GM19043 (cell line): ENCODE measurements around the gene HNRNPAB.

Experiments
- ATAC-seq: cut with Tn5 transposase; IDR thresholded peaks from one replicate; pipeline ENCODE4 v1.9.1; 2021; ENCODE audit warnings: low read depth; ENCODE audit not compliant: unreplicated experiment

Gene HNRNPAB

DNA sequence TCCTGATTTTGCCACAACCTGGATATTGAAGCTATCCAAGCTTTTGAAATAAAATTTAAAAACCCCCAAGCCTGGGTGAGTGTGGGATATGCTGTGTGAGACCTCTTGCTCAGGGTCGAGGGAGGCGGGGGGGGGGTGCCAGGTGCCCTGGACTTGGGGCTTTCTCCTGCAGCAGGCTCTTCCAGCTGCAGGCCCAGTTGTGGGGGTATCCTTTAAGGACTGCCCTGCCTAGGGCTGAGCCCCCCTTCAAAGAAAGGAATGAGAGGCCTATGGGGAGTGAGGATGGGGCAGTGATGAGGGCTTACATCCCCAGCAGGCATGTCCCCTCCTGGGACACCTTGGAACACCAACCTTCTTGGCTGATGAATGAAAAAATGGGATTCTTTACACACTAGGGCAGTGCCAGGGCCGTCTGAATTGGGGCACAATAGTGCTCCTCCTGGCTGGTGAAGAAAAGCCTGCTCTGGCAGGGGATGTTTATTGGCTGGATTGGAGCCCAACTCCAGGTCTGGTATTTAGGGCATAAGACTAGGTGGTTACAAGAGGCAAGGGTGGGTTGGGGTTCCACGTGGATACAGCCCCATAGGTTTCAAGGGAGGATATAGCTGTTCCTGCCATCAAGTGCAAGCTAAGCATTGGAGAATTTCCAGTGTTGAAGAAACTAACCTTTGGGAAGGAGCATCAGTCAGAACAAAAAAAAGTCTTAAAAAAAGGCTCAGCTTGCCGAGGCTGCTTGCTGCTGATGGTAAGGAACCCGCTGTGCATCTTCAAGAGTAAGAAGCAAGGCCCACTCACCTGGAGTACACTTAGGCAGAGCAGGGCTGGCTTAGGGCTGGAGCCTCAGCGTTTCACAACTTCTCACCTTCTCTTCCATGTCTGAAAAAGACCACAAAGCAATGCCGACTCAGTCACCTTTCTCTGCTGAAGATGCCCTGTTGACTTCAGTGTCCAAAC, 7.0 kb downstream of the HNRNPAB start:
- ATAC-seq: no peak

DNA sequence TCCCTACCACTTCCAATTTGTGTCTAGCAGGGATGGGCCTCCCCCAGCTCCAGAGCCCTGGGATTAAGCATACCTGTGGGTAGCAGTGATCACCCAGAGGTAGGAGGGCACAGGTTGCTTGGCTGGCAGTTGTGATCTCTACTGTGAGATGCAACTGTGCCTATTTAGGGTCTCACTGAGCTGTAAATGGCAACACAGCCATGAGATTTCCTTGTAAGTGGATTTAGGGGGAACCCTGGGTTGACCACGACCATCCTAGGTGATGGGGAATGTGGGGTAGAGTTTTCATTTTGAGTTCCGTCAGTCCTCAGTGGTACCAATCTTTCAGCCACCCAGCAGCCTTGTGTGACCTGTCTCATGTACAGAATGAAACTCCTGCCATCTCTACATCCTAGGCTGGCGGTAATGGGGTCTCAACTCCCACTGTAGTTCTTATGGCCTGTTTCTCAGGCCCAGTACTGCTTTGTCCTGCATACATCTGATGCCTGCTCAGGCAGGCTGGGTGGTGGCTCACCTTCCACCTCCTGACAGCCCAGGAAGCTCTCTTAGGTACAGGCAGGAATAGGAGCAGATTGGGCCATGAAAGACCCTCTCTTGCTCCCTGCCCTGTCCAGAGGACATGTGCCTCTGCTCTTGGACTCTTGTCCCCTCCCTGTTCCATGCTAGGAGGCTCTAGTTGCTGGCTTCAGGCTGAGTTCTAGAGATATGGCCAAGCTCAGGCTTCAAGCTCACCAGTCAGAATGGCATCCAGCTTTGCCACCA, 8.1 kb downstream of the HNRNPAB start:
- no peak for ATAC-seq

GRCh38 chr5:178213003-178213461, 8.7 kb downstream of the HNRNPAB start:
- ATAC-seq: no peak

DNA sequence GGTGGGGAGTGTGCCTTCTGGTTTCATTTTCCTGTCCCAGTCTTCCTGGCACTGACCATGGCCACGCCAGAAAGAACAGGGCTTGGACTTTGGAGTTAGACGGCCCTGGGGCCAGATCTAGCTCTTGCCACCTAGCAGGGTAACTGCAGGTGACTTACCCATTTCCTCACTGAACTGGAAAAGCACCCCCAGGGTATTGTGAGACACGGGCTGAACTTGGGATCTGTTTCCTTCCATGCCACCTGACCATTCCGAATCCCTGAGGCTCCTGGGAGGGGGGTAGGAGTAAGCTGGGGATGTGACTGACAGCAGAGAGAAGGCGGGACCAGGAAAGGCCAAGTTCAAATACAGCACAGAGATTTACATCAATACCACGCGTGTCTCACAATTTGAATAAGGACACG, 9.4 kb downstream of the HNRNPAB start:
- no peak for ATAC-seq

DNA sequence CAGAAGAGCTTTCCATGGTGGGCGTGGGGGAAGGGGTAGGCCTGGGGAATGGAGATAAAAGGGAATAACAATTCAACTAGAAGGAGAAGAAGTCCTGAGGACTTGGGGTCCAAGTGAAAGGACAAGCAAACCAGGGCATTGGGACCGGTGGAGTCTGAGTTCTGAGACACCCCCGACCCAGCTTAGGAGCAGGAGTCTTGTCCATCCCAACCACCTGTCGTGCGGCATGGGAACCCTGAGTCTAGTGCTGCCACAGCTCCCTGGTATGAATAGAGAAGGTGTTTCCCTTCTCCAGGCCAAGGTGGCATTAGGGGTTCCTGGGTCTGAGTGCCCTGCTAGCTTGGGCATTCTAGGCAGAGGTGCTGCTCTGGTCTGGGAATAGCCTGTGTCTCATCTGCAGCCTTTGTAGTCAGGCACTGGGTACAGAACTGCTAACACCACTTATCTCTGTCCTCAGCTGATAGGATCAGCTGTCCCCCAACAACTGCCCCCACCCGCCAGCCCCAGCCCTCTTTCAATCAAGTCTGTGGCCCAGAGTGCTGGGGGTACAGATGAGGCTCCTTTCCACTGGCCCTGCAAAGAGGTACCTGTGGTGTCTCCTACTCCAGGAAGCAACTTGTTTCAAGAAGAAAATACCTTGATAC, 9.9 kb downstream of the HNRNPAB start:
- no peak for ATAC-seq

GRCh38 chr5:178215280-178216002, 11.1 kb downstream of the HNRNPAB start:
- ATAC-seq: no peak

- no peak for ATAC-seq
These were observed 11.8 kb downstream of the HNRNPAB start for GRCh38 chr5:178216088-178216534.

GRCh38 chr5:178216779-178217178, 12.4 kb downstream of the HNRNPAB start:
- no peak for ATAC-seq

- no peak for ATAC-seq
These were observed 14.0 kb downstream of the HNRNPAB start for GRCh38 chr5:178218237-178218776.

GRCh38 chr5:178218827-178219226, 14.5 kb downstream of the HNRNPAB start:
- no peak for ATAC-seq

- ATAC-seq: no peak
These were observed 16.9 kb downstream of the HNRNPAB start for GRCh38 chr5:178221282-178221681.

- ATAC-seq: no peak
These were observed 17.5 kb downstream of the HNRNPAB start for GRCh38 chr5:178221853-178222252.

DNA sequence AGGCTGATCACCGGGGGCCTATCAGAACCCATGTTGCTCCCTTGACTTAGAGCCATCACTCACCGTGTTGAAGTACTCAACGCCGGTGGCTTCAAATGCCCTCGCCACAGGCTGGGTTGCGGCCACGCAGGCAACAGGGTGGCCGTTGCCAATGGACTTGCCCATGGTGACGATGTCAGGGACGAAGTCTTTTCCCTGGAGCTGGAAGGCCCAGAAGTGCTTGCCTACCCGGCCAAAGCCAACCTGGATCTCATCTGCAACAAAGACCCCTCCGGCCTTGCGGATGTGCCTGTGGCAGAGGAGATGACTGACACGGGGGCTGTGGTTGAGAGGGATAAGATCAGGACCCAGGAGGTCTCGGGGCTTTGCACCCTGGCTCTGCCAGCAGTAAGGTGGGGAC, 18.0 kb downstream of the HNRNPAB start:
- no peak for ATAC-seq

DNA sequence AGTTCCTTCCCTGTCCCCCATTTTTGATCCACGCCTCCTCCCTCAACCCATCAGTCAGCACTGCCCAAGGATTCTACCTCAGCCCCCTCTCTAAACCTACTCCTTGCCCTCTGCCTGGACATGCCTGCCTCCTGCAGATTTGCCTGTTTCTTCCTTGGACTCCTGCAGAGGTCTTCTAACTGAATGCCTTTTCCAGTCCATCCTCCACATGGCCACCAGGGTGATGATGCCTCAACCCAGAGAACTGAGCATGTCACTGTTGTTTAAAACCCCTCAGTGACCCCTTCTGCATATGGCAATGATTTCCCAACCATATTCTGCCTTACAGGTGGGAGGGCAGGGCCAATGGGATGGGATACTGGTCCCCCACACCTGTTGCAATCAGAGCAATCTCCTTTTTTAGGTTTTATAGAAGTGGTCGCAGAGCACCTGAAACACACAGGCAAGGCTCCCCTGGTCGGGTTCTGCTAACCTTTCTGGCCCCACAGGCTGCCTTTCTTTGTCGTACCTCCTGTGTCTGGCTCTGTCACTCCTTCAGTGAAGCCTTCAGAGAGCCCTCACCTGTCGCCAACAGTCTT, 19.0 kb downstream of the HNRNPAB start:
- no peak for ATAC-seq

GRCh38 chr5:178223828-178224335, 19.5 kb downstream of the HNRNPAB start:
- ATAC-seq: no peak

DNA sequence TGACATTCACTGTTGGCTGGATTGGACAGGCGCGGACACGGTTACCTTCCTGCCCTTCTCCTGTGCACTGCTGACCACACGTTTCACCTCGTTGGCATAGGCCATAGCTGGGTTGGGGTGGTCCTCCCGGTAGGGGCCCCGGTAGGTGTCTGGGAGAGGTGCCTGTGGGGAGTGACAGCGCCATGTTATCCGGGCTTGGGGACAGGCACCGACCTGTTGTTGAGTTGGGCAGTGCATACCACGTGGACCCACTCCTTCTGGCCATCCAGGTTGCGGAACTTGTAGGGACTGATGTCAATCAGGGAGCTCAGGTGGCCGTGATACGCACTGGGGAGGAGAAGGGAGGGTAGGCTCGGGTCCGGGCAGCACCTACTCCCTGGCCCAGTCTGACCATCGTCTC, 20.1 kb downstream of the HNRNPAB start:
- no peak for ATAC-seq

DNA sequence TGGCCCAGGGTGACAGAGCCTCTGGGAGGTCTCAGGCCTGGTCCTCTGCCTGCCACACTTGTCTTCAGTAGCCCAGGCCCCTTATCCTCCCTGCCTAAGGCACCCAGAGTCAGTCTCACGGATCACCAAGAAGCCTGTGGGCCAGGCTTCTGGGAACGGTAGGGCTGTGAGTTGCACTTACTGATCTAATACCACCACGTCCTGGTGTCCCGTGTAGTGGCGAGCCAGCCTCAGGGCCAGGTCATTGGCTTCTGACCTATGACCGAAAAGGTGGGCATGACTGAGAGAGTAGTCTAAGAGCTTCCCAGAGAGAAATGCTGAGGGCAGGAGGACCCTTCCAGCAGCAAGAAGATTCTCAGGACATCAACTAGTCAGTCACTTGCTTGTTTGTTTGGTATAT, 20.8 kb downstream of the HNRNPAB start:
- no peak for ATAC-seq

GRCh38 chr5:178227138-178227659, 22.9 kb downstream of the HNRNPAB start:
- no peak for ATAC-seq

- ATAC-seq: no peak
These were observed 23.6 kb downstream of the HNRNPAB start for GRCh38 chr5:178227929-178228328.
